NCI-H2227 (cell line): ENCODE measurements around the gene ROBO4.

Experiments
- DNase-seq: peaks from one replicate; lab custom pipeline; 2025; ENCODE audit not compliant: unreplicated experiment; lab: John Stamatoyannopoulos, UW

ROBO4 gene

DNA sequence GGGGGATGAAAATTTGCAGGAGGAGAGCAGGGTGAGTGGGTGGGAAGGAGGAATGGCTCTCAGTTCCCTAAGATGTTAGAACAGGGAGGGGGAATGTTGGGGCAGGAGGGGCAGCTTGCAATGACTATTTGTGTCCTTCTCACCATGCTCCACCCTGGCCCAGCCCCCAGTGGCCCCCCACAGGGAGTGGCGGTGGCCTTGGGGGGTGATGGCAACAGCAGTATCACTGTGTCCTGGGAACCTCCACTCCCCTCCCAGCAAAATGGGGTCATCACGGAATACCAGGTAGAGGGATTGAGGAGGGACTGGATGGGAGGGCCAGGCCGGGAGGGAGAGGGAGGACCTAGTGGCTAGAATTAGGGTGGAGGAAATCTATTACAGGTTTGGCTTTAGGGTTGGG, 22.3 kb downstream of the ROBO4 start:
- no peak for DNase-seq

DNA sequence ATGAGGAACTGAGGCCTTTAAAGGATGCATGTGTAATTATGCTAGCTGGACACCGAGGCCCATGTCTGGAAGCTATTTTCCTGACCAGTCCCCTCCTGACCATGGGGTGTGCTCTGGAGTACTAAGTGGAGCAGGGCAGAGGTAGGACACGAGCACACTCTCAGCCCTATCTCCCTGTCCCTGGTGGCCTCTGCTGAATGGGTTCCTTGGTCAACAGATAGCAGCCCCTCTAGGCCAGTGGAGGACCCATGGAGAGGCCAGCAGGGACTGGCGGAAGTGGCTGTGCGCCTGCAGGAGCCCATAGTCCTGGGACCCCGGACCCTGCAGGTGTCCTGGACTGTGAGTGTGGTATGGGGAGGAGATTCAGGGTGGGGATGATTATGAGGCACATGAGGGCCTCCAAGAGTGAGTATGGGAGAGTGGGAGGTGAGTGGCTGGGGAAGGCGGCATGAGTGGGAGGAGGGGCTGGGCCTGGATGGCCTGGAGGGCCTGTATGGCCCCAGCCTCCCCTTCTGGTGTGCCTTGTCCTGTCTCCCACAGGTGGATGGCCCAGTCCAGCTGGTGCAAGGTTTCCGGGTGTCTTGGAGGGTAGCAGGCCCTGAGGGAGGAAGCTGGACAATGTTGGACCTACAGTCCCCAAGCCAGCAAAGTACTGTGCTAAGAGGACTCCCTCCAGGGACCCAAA, 23.0 kb downstream of the ROBO4 start:
- DNase-seq = no peak

DNA sequence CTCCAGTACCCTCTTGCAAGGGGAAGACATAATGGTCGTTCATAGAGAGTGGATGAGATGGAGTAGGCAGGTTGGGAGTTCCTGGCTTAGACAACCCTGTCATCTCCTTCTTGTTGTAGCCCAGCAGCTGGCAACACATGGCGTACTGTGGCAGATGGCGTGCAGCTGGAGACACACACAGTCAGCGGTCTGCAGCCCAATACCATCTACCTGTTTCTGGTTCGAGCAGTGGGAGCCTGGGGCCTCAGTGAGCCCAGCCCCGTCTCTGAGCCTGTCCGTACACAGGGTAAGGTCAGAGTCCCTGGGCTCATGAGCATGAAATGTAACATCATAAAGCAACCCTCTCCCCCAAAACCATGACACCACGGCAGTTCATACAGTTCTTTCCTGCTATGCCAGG, 23.7 kb downstream of the ROBO4 start:
- DNase-seq = no peak

DNA sequence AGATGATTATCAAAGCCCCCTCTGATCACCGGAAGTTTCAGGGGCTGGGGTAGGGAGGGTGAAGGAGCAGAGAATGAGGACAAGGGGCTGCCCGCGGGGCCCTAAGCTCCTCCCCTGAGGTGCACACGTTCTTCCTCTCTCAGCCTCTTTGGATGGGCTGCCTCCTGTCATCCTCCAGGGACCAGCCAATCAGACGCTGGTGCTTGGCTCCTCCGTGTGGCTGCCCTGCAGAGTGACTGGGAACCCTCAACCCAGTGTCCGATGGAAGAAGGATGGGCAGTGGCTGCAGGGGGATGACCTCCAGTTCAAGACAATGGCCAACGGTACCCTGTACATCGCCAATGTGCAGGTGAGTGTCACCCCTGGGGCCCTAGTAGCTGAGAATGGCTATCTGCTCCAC, 24.9 kb downstream of the ROBO4 start:
- no peak for DNase-seq

DNA sequence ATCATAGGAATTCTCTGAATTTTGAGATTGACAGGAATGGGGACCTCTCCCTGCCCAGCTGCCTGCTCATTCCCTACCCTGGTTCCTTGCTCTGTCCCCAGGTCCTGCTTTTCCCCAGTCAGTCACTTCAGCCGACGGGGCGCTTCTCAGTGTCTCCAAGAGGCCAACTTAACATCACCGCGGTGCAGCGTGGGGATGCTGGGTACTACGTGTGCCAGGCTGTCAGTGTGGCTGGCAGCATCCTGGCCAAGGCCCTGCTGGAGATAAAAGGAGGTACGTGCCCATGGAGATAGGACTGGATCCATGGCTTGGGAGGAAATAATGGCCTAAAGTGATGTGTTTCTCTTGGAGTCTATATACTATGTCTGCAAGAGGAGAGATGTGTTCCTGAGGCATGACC, 25.4 kb downstream of the ROBO4 start:
- DNase-seq = no peak

DNA sequence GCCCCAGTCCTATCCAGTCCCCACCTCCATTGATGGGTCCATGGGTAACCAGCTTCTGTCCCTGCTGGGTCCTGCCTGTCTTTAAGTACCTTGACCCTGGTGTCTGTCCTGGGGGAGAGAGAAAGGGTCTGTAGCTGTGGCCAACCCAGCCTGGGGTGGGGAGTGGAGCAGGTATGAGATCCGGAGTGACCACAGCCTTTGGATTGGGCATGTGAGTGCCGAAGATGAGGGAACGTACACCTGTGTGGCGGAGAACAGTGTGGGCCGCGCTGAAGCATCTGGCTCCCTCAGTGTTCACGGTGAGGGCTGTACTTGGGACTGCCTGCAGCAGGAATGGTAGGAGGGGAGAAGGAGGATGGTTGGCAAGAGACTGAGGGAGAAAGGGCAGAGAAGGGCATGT, 27.2 kb downstream of the ROBO4 start:
- no peak for DNase-seq

DNA sequence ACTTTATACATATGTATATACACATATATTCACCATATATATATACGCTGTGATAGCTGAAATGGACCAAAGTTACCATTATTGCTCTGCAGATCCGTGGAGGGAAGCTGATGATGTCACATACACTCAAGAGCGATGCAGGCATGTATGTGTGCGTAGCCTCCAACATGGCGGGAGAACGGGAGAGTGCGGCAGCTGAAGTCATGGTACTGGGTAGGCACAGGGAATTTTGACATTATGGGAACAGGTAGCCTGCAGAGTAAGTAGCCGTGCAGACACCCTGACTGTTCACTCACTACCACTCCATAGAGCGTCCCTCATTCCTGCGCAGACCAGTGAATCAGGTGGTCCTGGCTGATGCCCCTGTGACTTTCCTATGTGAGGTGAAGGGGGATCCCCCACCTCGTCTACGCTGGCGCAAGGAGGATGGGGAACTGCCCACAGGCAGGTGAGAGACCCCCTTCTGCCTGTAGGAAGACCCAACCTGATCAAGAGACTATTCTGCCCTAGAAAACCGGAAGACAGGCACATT, 27.7 kb downstream of the ROBO4 start:
- no peak for DNase-seq

DNA sequence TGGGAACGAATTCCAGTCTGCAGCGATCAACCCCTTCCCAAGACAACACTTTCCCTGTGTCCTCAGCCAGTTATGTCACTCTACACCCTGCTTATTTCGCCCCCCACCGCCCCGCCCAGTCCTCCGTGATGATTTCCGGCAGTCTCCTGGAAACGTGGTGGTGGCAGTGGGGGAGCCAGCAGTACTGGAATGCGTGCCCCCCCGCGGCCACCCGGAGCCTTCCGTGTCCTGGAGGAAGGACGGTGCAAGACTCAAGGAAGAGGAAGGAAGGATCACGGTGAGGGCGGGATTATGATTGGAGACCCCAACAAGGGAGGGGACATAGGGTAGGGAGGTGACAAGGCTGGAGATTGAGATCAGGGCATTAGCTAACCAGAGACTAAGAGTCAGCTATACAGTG, 28.3 kb downstream of the ROBO4 start:
- no peak for DNase-seq

DNA sequence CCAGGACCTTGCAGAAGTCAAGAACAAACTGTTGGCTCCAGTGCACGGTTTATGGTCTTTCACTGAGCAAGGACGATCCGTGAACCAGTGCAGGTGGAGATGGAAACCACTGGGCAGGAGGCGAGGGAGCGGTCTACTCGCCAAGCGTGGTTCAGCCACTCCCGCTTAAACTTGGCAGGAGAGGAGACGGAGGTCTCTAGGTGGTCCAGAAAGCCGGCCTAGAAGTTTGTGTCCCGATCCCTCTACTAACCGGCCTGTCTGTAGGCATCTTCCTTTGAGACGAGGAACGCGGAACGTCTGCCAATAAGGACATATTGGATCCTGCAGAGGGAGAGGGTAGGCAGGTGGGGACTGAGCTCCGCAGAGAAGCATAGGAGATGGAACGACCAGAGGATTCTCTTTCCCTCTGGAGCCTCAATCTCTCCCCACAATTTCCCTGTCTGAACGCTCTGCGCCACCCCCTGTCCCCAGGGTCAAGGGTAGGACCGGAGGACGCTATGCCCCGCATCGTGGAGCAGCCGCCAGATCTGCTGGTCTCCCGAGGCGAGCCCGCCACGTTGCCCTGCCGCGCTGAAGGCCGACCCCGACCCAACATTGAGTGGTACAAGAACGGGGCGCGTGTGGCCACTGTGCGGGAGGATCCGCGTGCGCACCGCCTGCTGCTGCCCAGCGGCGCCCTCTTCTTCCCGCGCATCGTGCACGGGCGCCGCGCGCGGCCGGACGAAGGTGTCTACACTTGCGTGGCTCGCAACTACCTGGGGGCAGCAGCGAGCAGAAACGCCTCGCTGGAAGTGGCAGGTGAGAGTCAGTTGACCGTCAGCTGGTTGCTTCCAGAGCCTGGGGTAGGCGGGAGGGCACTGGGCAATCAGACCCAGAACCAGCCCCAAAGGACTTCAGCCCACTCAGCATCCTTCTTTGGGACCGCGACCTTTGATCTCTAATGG, 29.1 kb downstream of the ROBO4 start:
- DNase-seq = peak; percentile 17

DNA sequence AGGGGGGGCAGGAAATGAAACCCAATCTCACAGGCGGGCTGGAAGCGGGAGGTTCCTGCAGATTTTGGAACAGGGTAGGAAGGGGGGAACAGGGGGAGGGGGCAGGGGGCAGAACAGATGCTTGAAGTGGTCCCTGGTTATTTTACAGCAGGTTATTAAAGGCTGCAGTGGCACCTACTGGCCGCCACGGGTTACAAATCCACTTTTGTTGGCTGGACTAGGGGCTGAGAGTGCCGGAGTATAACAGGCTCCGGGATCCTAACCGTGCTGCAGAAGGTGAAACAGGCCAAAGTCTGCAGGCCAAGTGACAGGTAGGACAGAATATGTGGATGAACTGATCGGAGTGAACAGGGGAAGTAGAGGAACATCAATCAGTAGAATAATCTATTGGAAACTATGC, 30.0 kb downstream of the ROBO4 start:
- DNase-seq = peak; percentile 29

DNA sequence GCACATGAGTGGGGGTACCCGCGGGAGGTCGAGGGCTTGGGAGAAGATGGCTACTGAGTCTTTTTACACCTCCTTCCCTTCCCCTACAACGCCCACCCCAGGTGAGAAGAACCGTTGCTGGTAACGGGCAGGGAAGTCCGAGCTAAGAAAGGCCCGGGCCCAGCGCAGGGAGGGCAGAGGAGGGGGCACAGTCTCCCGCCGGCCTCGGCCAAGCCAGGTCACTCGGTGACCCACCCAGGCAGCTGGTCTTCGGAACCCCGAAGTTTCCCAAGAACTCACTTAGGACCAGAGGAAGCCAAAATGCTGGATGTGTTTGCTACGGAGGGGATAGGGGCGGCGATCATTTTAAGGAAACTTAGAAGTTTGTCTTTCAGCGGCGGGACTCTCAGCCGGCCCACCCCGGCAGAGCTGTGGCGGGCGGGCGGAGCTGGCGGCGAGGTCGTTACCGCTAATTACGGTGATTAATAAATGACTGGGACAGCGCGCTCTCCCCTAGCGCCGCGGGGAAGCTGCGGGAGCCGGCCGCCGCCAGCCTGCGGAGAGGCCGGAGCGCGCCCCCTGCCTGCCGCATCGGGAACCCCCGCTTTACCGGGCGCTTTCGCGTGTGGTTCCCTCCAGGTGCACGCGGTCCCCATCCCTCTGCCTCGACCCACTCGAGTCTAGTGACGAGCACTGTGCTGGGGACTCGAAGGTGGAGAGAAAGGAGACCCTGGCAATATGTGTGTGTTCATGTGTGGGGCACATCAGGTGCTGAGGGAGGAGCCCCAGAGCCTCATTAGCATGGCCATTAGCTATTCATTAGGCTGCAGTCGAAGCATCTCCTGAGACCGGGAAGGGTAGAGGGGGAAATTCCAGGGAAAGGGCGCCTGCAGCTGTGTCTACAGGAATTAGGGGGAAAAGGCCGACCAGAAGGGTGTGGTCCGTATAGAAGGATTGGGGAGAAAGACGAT, 31.5 kb downstream of the ROBO4 start:
- peak; percentile 51 for DNase-seq

DNA sequence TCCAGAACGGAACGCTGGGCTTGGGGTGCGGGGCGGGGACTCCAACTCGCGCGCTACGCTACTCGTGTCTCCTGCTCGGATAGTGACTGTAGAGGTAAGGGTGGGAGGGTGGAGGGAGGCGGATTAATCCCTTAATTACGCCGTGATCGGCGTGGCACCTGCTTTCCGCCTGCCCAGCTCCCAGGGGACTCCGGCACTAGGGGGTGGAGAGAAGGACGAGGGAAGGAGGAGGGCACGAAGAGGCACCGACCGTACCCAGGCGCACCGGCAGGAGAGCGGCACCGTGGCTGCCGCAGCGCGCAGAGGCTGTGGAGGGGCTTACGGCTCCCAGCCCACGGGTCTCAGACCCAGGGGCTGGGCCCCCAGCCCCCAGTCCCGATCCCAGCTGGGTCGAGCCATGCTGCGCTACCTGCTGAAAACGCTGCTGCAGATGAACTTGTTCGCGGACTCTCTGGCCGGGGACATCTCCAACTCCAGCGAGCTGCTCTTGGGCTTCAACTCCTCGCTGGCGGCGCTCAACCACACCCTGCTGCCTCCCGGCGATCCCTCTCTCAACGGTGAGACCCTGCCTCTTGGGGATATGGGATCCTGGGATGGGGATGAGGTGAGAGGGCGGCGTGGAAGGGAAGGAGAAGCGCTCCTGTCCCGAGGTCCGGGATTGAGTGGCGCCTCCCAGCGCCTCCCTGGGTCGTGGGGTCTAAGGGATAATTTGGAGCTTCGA, 32.3 kb downstream of the ROBO4 start, which contains the start of gene ROBO3:
Gene ROBO3 (plus strand): TSS at position 252 of the 721 bp plus-strand sequence. CDS start 146 bp downstream, at position 398.
- DNase-seq = peak; percentile 11

DNA sequence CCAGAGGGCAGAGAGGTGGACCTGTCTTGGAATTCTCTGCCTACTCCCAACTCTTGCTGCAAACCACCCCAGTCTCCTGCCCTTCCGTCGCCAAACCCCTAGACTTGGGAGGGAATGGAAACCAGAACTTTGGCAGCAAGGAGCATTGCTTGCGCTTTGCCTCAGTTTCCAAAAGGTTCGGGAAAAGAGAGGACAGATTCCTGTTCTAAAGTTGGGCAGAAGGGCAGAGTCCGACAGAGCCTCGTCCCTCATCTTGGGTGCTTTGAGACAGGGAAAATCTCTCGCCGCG, 32.8 kb downstream of the ROBO4 start:
- DNase-seq = no peak

DNA sequence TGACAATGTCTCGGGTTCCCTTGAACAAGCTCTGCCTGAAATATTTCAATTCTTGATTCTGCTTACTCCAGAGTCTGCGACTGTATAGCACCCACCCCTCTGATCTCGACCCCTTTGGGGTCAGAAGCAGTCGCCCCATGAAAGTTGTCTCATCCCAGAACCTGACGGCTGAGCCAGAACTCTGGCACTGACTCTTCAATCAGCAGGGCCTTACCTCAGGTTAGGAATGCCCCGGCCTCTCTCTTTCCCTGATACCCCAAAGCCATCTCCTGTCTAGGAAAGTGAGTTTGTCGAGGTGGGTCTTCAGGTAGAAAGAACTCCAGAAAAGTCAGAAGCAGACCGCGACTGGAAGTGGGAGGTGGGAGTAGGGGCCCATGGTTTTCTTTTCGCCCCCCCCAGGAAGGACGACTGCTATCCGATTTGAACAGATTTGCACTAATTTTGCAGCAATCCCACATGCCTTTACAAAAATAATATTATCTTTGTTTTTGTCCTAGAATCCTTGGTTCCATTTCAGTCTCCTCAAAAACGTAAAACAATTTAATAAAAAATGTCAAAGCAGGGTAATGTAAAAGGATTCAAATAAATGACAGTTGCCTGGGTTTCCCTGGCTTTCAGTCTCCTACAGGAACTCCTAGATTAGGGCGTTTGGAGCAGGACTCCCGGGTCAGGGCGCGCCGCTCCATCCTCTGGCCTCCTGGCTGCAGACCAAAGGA, 33.3 kb downstream of the ROBO4 start:
- DNase-seq = no peak

DNA sequence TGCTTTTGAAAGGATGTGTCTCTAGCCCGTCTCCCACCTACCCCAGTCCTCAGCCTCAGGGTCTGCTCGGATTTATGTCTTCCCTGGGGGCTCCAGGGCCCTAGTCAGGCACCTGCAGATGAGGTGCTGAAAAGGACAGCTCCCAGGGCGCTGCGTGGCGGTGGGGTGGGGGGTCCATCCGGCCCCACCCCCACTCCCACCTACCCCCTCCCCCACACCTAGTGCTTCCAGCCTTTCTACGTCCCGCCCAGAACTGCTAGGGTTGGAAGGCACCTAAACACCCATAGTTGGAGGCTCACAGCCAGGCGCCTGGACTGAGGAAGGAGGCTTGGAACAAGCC, 33.9 kb downstream of the ROBO4 start:
- no peak for DNase-seq

DNA sequence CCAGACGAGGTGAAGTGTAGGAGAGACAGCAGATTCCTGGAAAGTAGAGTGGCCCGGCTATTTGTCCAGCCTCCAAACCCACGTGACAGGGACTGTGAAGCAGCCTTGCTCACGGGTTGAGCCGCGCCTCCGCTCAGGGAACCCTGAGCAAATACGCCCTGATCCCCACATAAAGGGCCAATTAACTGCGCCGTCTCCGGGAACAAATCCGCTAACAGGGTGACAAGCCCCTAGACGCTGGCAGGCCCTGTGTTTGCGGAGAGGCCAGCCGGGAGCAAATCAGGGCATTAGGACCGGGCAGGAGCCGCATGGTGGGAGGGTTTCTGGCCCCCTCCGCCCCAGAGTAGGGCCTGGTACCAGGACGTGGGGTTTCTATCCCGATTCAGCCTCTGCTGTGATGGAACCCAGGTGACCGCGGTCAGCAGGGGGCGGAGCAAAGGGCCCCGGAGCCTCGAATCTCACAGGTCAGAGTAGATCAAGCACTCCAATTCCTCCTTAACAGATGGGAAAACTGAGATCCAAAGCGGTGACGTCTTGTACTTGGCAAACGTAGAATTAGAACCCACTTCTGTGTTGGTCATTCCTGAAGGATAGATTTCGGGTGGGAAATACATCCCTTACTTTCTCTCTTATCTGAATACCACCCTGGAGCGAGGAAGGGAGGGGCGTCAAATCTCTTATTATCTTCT, 34.4 kb downstream of the ROBO4 start:
- peak; percentile 55 for DNase-seq

DNA sequence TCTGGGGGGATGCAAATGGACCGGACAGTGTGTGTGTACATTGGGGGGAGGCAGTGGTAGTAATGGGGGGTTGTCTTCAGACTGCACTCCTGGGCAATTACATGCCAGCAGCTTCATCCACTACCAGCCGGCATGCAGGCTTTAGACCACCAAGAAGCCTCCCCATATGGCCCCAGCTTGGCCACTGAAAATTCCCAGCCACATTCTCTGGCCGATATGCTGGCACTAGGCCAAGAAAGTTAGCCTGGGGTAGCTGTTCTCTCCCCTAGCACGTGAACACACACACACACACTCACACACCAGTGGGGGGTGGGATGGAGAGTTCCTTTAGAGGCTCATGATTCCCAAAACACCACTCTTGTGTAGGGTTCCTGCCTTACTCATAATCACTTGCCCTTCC, 36.0 kb downstream of the ROBO4 start:
- DNase-seq = no peak

DNA sequence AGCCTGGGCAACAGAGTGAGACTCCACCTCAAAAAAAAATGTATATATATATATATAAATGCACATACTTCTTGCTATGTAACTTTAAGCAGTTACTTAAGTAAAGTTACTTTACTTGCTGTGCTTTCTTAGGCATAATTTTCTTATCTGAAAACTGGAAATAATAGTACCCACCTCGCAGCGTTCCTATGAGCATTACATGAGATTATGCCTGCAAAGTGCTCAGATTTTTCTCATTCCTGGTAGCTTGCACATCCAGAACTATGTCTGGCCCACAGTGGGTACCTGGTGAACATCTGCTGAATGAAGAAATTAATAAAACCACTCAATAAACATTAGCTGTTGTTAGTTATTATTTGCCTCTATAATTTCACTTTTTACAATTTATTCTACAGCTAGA, 38.5 kb downstream of the ROBO4 start:
- DNase-seq = no peak

DNA sequence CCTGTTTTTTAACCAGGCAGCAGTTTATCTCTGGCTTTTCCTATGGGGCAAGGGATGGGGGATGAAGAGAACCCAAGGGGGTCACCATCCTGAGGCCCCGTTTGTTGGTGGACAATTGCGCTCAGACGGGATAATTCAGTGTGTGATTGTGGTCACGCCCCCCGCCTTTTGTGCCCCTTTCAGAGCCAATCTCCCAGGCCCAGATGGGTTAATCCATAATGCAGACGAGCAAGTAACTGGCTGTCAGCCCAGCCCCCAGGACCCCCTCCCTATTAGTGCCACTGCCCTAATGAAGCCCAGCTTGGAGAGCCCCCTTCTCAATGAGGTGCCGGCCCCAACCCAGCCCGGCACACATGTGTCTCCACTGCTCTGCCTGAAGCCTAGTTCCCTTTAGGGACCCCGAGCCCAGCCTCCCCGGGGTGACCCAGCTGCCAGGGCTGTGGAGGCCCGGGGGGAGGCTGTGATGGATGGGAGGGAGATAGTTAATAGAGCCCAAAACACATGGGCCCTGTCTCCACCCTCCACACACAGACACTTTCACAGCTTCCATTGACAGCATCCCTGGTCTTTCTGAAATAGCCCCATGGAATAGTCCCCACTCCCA, 51.5 kb downstream of the ROBO4 start:
- no peak for DNase-seq
